Stimulated activated CD4-positive, alpha-beta T cell treated with anti-CD3 and anti-CD28 coated beads, TNF-alpha, amount 100 ng/mL, for 1 hour (primary cell): ENCODE results near the gene KCTD21.
"Not testable (repeated sequence)": the region's sequence is repeated elsewhere in the genome, so short reads cannot be mapped to it uniquely, and the experiment has no call there.

ENCODE experiments used
- DNase-seq, 3 donors: peaks; one replicate each; pipeline ENCODE4 v3.0.0-alpha.2; 2020; ENCODE audit warnings: low read depth in 3 of 3, low spot score in 1 of 3

Gene KCTD21

GRCh38 chr11:78179459-78180071 is 8.9 kb downstream of the KCTD21 start:
- DNase-seq, result no peak

- DNase-seq, result no peak
Measured at GRCh38 chr11:78177216-78177615, 11.2 kb downstream of the KCTD21 start.

- DNase-seq, result no peak
Measured at GRCh38 chr11:78176605-78177141, 11.8 kb downstream of the KCTD21 start.

GRCh38 chr11:78175862-78176261 is 12.6 kb downstream of the KCTD21 start:
- DNase-seq, result not testable (repeated sequence)

GRCh38 chr11:78171951-78172350 is 16.5 kb downstream of the KCTD21 start:
- DNase-seq, result no peak

GRCh38 chr11:78170874-78171549 is 17.4 kb downstream of the KCTD21 start:
- no peak for DNase-seq

- DNase-seq, result no peak
Measured at GRCh38 chr11:78170413-78170812, 18.0 kb downstream of the KCTD21 start.

GRCh38 chr11:78168539-78169477 is 19.6 kb downstream of the KCTD21 start:
- DNase-seq, result no peak

GRCh38 chr11:78166855-78167469 is 21.5 kb downstream of the KCTD21 start:
- DNase-seq, result no peak

- DNase-seq, result no peak
Measured at GRCh38 chr11:78164471-78164870, 24.0 kb downstream of the KCTD21 start.

- no peak for DNase-seq
Measured at GRCh38 chr11:78163828-78164227, 24.6 kb downstream of the KCTD21 start.

- no peak for DNase-seq
Measured at GRCh38 chr11:78161962-78162371, 26.5 kb downstream of the KCTD21 start.

GRCh38 chr11:78161346-78161745 is 27.1 kb downstream of the KCTD21 start:
- DNase-seq, result no peak

- no peak for DNase-seq
Measured at GRCh38 chr11:78160557-78160956, 27.9 kb downstream of the KCTD21 start.

GRCh38 chr11:78158987-78159652 is 29.3 kb downstream of the KCTD21 start:
- DNase-seq, result no peak

- no peak for DNase-seq
Measured at GRCh38 chr11:78156127-78156844, 32.1 kb downstream of the KCTD21 start.

- DNase-seq, result no peak
Measured at GRCh38 chr11:78151804-78152203, 36.6 kb downstream of the KCTD21 start.

- DNase-seq, result no peak
Measured at GRCh38 chr11:78150754-78151153, 37.7 kb downstream of the KCTD21 start.

- no peak for DNase-seq
Measured at GRCh38 chr11:78150346-78150745, 38.1 kb downstream of the KCTD21 start.

GRCh38 chr11:78149646-78150045 is 38.8 kb downstream of the KCTD21 start:
- no peak for DNase-seq
